Left lung (tissue), 14 donors: ENCODE data around the gene KLLN. TPM values are rescaled to one million over a fixed set of nuclear protein-coding genes. Genes with fewer than 3 reads are reported as not detected.
"Not testable (repeated sequence)": the region's sequence is repeated elsewhere in the genome, so short reads cannot be mapped to it uniquely, and the experiment has no call there.

ENCODE experiments used
- ATAC-seq: fragments of 200-7000 bp; cut with Tn5 transposase; one replicate; pipeline ENCODE4 v1.9.1; 2020; ENCODE audit warnings: moderate library complexity
- DNase-seq, 4 donors: peaks; one replicate each; pipeline ENCODE4 v3.0.0-alpha.2; 2013 to 2020
- H3K27ac ChIP-seq, 2 donors: fragments of 200-600 bp; sonication (generic) in 1 of 2; one replicate each; pipeline versions ENCODE4 v1.5.0 to v1.8.0; 2020 to 2021
- H3K27me3 ChIP-seq, 2 donors: fragments of 200-600 bp; sonication (generic) in 1 of 2; one replicate each; pipeline versions ENCODE4 v1.5.0 to v1.8.0; 2020 to 2021
- H3K36me3 ChIP-seq, 2 donors: fragments of 200-600 bp; sonication (generic) in 1 of 2; one replicate each; pipeline versions ENCODE4 v1.5.0 to v1.8.0; 2020 to 2021
- H3K4me1 ChIP-seq, 2 donors: fragments of 200-600 bp; one replicate each; pipeline ENCODE4 v1.8.0; 2021
- H3K4me3 ChIP-seq, 2 donors: fragments of 200-600 bp; sonication (generic) in 1 of 2; one replicate each; pipeline versions ENCODE4 v1.5.0 to v1.8.0; 2020 to 2021; ENCODE audit warnings: mild to moderate bottlenecking in 1 of 2
- H3K9me3 ChIP-seq, 2 donors: fragments of 200-600 bp; sonication (generic) in 1 of 2; one replicate each; pipeline versions ENCODE4 v1.5.0 to v1.8.0; 2020 to 2021
- intact Hi-C, 2 donors: fragments of 100-400 bp; cut with DNase I; formaldehyde crosslinking; loops; one replicate each; pipeline versions ENCODE4 v1.11.2 to v1.14.2; 2022
- long read RNA-seq, 12 donors: library from polyadenylated mRNA in 2 of 12; unstranded in 2 of 12; transcript quantifications; one replicate each; pipeline ENCODE4 v2.0.0 and lab custom pipeline, GENCODE V29; 2019 to 2026
- polyA plus RNA-seq, 6 donors: library from polyadenylated mRNA; unstranded; fragments of 120-200 nt; gene quantifications; one replicate each; pipeline ENCODE4 v1.2.1, GENCODE V29; 2013; ENCODE audit not compliant: insufficient read length in 6 of 6
- total RNA-seq, 2 donors: library from RNA; stranded (reverse); fragmentation: NEBNext Ultra II Directional; extraction: Animal tissue kit (Norgen Biotek cat#: 25700); gene quantifications; one replicate each; pipeline ENCODE4 v1.2.1, GENCODE V29; 2021
- TF ChIP-seq, protein P1 (sequence below), 2 donors: fragments of 200-600 bp; sonication (generic) in 1 of 2; IDR thresholded peaks; one replicate each; pipeline versions ENCODE4 v1.5.0 to v1.8.0; 2021; ENCODE audit warnings: antibody characterized with exemption in 2 of 2
- donor health status: DM: no; HTN: yes; CAD: no.
- donor health status: DM: no; HTN: no; CAD: no.

The KLLN gene, protein sequence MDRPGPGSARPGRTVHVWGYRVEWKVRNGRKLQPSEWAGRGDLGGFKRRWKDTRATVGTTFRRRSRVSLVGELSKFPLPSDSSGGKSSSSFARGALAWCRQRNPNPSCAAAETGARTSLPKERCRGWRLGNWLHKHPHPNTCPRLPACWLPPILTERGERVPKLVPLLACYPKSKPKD
- total RNA-seq (under 1 TPM; 0.58 to 0.65 TPM), polyA plus RNA-seq (1 to 10 TPM in 5 of 6 donors, under 1 TPM in 1; 0.98 to 1.5 (median 1.3) TPM)
- long read RNA-seq, donor 1, full-length matches to known transcripts, result 5 of 95 reads
- long read RNA-seq, donor 1, partial matches to known transcripts, result 67 of 95 reads
- long read RNA-seq, donor 1, other reads (novel, unspliced or antisense), result 23 of 95 reads
- long read RNA-seq, donor 2, full-length matches to known transcripts, result 1 of 93 reads
- long read RNA-seq, donor 2, partial matches to known transcripts, result 73 of 93 reads
- long read RNA-seq, donor 2, other reads (novel, unspliced or antisense), result 19 of 93 reads
- long read RNA-seq, donor 3, full-length matches to known transcripts, result 2 of 2 reads
- long read RNA-seq, donor 3, partial matches to known transcripts, result 0 of 2 reads
- long read RNA-seq, donor 3, other reads (novel, unspliced or antisense), result 0 of 2 reads
- long read RNA-seq, donor 4, full-length matches to known transcripts, result 1 of 1 reads
- long read RNA-seq, donor 4, partial matches to known transcripts, result 0 of 1 reads
- long read RNA-seq, donor 4, other reads (novel, unspliced or antisense), result 0 of 1 reads
- long read RNA-seq, donor 5, full-length matches to known transcripts, result 2 of 2 reads
- long read RNA-seq, donor 5, partial matches to known transcripts, result 0 of 2 reads
- long read RNA-seq, donor 5, other reads (novel, unspliced or antisense), result 0 of 2 reads
- long read RNA-seq, donor 6, full-length matches to known transcripts, result 2 of 37 reads
- long read RNA-seq, donor 6, partial matches to known transcripts, result 35 of 37 reads
- long read RNA-seq, donor 6, other reads (novel, unspliced or antisense), result 0 of 37 reads
- long read RNA-seq, donor 7, full-length matches to known transcripts, result 3 of 3 reads
- long read RNA-seq, donor 7, partial matches to known transcripts, result 0 of 3 reads
- long read RNA-seq, donor 7, other reads (novel, unspliced or antisense), result 0 of 3 reads
- long read RNA-seq, donor 8, full-length matches to known transcripts, result 4 of 4 reads
- long read RNA-seq, donor 8, partial matches to known transcripts, result 0 of 4 reads
- long read RNA-seq, donor 8, other reads (novel, unspliced or antisense), result 0 of 4 reads
- long read RNA-seq, donor 9, result 0 reads
- long read RNA-seq, donor 10, result 0 reads
- long read RNA-seq, donor 11, full-length matches to known transcripts, result 2 of 2 reads
- long read RNA-seq, donor 11, partial matches to known transcripts, result 0 of 2 reads
- long read RNA-seq, donor 11, other reads (novel, unspliced or antisense), result 0 of 2 reads
- long read RNA-seq, donor 12, full-length matches to known transcripts, result 3 of 44 reads
- long read RNA-seq, donor 12, partial matches to known transcripts, result 17 of 44 reads
- long read RNA-seq, donor 12, other reads (novel, unspliced or antisense), result 24 of 44 reads

DNA sequence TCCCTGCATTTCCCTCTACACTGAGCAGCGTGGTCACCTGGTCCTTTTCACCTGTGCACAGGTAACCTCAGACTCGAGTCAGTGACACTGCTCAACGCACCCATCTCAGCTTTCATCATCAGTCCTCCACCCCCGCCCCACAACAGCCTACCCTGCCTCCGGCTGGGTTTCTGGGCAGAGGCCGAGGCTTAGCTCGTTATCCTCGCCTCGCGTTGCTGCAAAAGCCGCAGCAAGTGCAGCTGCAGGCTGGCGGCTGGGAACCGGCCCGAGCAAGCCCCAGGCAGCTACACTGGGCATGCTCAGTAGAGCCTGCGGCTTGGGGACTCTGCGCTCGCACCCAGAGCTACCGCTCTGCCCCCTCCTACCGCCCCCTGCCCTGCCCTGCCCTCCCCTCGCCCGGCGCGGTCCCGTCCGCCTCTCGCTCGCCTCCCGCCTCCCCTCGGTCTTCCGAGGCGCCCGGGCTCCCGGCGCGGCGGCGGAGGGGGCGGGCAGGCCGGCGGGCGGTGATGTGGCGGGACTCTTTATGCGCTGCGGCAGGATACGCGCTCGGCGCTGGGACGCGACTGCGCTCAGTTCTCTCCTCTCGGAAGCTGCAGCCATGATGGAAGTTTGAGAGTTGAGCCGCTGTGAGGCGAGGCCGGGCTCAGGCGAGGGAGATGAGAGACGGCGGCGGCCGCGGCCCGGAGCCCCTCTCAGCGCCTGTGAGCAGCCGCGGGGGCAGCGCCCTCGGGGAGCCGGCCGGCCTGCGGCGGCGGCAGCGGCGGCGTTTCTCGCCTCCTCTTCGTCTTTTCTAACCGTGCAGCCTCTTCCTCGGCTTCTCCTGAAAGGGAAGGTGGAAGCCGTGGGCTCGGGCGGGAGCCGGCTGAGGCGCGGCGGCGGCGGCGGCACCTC is at the start of gene KLLN, which contains the start of gene PTEN:
TSS of gene KLLN (minus strand) at position 481 of the 891 bp plus-strand sequence. CDS start 1,046 bp downstream, outside the sequence.
TSS of gene PTEN (plus strand) at position 573 of the 891 bp plus-strand sequence. CDS start 845 bp downstream, outside the sequence.
- no peaks in the 10 kb centered on the region for H3K27me3 ChIP-seq
- no peaks in the 10 kb centered on the region for H3K9me3 ChIP-seq
- H3K36me3 ChIP-seq, result no peaks in the 10 kb centered on the region
- H3K27ac ChIP-seq, result peak within 1 kb of the TSS; percentile 97 to 99
- ATAC-seq (peak; percentile 72), DNase-seq (peak; percentile 91 to 97 (median 92))
- intact Hi-C loops, result loop anchor here in 1 of 2 donors (5.0 to 10.0 kb wide), 2 partner anchors 524 to 692 kb away; no protein-coding TSS in a partner anchor
- TF ChIP-seq, protein P1, sequence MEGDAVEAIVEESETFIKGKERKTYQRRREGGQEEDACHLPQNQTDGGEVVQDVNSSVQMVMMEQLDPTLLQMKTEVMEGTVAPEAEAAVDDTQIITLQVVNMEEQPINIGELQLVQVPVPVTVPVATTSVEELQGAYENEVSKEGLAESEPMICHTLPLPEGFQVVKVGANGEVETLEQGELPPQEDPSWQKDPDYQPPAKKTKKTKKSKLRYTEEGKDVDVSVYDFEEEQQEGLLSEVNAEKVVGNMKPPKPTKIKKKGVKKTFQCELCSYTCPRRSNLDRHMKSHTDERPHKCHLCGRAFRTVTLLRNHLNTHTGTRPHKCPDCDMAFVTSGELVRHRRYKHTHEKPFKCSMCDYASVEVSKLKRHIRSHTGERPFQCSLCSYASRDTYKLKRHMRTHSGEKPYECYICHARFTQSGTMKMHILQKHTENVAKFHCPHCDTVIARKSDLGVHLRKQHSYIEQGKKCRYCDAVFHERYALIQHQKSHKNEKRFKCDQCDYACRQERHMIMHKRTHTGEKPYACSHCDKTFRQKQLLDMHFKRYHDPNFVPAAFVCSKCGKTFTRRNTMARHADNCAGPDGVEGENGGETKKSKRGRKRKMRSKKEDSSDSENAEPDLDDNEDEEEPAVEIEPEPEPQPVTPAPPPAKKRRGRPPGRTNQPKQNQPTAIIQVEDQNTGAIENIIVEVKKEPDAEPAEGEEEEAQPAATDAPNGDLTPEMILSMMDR (IDR thresholded peaks at IDR 0.05), result no peak
- peaks cover 0 to 19% of the 10 kb centered on the region in 2 donors for H3K4me1 ChIP-seq
- peak within 1 kb of the TSS; percentile 76 to 81 for H3K4me3 ChIP-seq

DNA sequence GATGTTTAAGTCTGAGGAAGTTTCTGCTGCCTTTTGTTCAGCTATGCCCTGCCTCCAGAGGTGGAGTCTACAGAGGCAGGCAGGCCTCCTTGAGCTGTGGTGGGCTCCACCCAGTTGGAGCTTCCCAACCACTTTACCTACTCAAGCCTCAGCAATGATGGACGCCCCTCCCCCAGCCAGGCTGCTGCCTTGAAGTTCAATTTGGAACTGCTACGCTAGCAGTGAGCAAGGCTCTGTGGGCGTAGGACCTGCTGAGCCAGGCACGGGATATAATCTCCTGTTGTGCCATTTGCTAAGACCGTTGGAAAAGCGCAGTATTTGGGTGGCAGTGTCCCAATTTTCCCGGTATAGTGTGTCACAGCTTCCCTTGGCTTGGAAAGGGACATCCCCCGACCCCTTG is 40.1 kb upstream of the KLLN start:
- intact Hi-C loops, H3K27ac ChIP-seq, ATAC-seq: not testable (repeated sequence)

DNA sequence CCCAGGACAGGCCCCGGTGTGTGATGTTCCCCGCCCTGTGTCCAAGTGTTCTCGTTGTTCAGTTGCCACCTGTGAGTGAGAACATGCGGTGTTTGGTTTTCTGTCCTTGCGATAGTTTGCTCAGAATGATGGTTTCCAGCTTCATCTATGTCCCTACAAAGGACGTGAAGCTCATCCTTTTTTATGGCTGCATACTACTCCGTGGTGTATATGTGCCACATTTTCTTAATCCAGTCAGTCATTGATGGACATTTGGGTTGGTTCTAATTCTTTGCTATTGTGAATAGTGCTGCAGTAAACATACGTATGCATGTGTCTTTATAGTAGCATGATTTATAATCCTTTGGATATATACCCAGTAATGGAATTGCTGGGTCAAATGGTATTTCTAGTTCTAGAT is 34.6 kb upstream of the KLLN start:
- H3K9me3 ChIP-seq, intact Hi-C loops, DNase-seq, H3K4me3 ChIP-seq, H3K27me3 ChIP-seq, ATAC-seq, H3K27ac ChIP-seq: not testable (repeated sequence)
- peaks cover 0 to 38% of the 10 kb centered on the region in 2 donors for H3K4me1 ChIP-seq
- H3K36me3 ChIP-seq, result peaks cover 0 to 32% of the 10 kb centered on the region in 2 donors

More for the DNA sequence above, 40.1 kb upstream of the KLLN start:
- H3K4me3 ChIP-seq, H3K27me3 ChIP-seq, H3K4me1 ChIP-seq, DNase-seq, H3K9me3 ChIP-seq: not testable (repeated sequence)
- H3K36me3 ChIP-seq, result peaks cover 0 to 38% of the 10 kb centered on the region in 2 donors

DNA sequence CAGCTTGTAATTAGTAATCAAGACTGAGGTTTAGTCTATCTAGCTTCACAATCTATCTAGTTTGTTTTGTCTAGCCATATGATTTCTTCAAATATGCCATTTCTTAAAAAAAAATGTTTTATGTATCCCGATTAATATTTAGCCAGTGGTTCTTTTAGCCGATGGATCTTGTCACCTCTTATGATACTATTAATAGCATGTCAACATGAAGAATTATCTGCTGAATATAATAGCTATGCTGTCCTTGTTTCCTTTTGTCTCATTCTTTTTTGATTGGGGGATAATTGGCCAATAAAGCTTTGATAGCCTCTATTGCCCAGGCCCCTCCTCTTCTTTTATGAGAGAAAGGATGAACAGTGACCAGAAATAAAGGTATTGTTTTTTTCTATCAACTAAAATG is 32.9 kb upstream of the KLLN start:
- ATAC-seq, result no peak
- Histone ChIP-seq H3K4me3 (no peak overlapping the region), H3K4me1 (peaks cover 0 to 47% of the 10 kb centered on the region in 2 donors), H3K36me3 (peaks cover 0 to 23% of the 10 kb centered on the region in 2 donors), H3K9me3 (peaks cover 0 to 2% of the 10 kb centered on the region in 2 donors), H3K27me3 (no peaks in the 10 kb centered on the region), H3K27ac (no peak overlapping the region)
- DNase-seq, result no peak
- TF ChIP-seq, protein P1 (IDR thresholded peaks at IDR 0.05), result no peak
- intact Hi-C loops, result no loop called here

DNA sequence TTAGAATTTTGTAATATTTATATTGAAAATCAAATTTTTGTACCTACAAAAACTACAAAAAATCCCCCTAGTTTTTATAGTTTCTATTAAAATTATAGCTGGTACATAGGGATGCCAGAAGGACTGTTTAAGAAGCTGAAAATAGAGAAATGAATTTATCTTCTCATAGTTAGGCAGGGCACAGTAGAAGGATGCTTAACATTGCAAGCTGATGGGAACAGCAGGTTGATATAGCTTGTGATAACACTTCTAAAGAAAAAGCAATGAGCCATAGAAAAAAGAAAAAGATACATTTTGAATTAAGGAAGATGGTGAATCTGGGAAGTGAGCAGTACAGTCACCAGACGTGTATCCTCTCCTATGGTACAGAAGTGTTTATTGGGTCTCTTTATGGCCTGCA is 32.1 kb upstream of the KLLN start:
- H3K27me3 ChIP-seq, result no peaks in the 10 kb centered on the region
- ATAC-seq (no peak), DNase-seq (no peak)
- peaks cover 0 to 23% of the 10 kb centered on the region in 2 donors for H3K36me3 ChIP-seq
- peaks cover 0 to 2% of the 10 kb centered on the region in 2 donors for H3K9me3 ChIP-seq
- H3K4me1 ChIP-seq, result peaks cover 0 to 47% of the 10 kb centered on the region in 2 donors
- TF ChIP-seq, protein P1 (IDR thresholded peaks at IDR 0.05), result no peak
- intact Hi-C loops, result no loop called here
- H3K27ac ChIP-seq, result no peak overlapping the region
- H3K4me3 ChIP-seq, result no peak overlapping the region
